GM12891 (cell line): ENCODE results near the gene AQP12A.

Experiments used
- PAX5 ChIP-seq: IDR thresholded peaks from 2 replicates; pipeline ENCODE4 v1.6.1; 2011; ENCODE audit warnings: low read length, moderate library complexity, mild to moderate bottlenecking; ENCODE audit not compliant: insufficient read depth, severe bottlenecking
- POLR2A ChIP-seq: IDR thresholded peaks from 2 replicates; pipeline ENCODE4 v1.6.1; 2011; ENCODE audit warnings: low read depth, low read length, control low read depth
- POLR2AphosphoS5 ChIP-seq: IDR thresholded peaks from 2 replicates; pipeline ENCODE4 v1.6.1; 2011; ENCODE audit warnings: low read depth, low read length, control low read depth
- POU2F2 ChIP-seq: IDR thresholded peaks from 2 replicates; pipeline ENCODE4 v1.6.1; 2011; ENCODE audit warnings: low read depth, mild to moderate bottlenecking, control low read depth, low read length, moderate library complexity
- SPI1 ChIP-seq: IDR thresholded peaks from 2 replicates; pipeline ENCODE4 v1.6.1; 2011; ENCODE audit warnings: low read depth, low read length, control low read depth
- TAF1 ChIP-seq: IDR thresholded peaks from 2 replicates; pipeline ENCODE4 v1.6.1; 2011; ENCODE audit warnings: low read depth, low read length, control low read depth

- no peak for TF ChIP-seq POLR2AphosphoS5
- TF ChIP-seq TAF1, result no peak
- TF ChIP-seq POLR2A, result no peak
- TF ChIP-seq SPI1, result no peak
- TF ChIP-seq POU2F2, result no peak
- TF ChIP-seq PAX5, result no peak
These were observed 28.2 kb downstream of the AQP12A start for GRCh38 chr2:240719676-240720545.
